K562 (cell line): ENCODE data around the gene SLC22A4. TPM values are rescaled to one million over a fixed set of nuclear protein-coding genes. Genes with fewer than 3 reads are reported as not detected.

ENCODE experiments used
- ATAC-seq: fragments of 200-7000 bp; cut with Tn5 transposase; 3 replicates; pipeline ENCODE4 v1.9.1; 2020; ENCODE audit warnings: moderate library complexity
- BruUV-seq: library from RNA; stranded (reverse); fragments of 400-500 nt; replicated peaks from 2 replicates; lab custom pipeline; 2021; lab: Mats Ljungman, UMichigan
- CTCF ChIA-PET: fragments of 300-600 bp; formaldehyde crosslinking; extraction: SDS; loops from one replicate; lab custom pipeline; 2021; ENCODE audit warnings: low intra/inter-chr PET ratio; lab: Yijun Ruan, JAX
- POLR2A ChIA-PET: fragments of 300-600, 350-650 bp; sonication (Branson Sonifier 250); formaldehyde crosslinking; extraction: SDS; loops from one replicate; lab custom pipeline; 2021; ENCODE audit warnings: antibody characterized with exemption, inconsistent platforms; lab: Yijun Ruan, JAX
- DNase-seq, 4 experiments: peaks; one replicate each; pipeline versions ENCODE4 v3.0.0 to v3.0.0-alpha.2; 2011 to 2018; ENCODE audit warnings: low spot score in 3 of 4, mixed read lengths in 3 of 4; ENCODE audit errors: extremely low read depth in 1 of 4
- FAIRE-seq: peaks from 2 replicates; lab custom pipeline; 2011; peaks lifted over from hg19 to GRCh38; lab: Jason Lieb, UNC
- H2AFZ ChIP-seq: 2 replicates; pipeline ENCODE4 v1.6.0; 2011; ENCODE audit warnings: low read depth, low read length, control low read depth, inconsistent platforms
- H3K27ac ChIP-seq: fragments of 200-600 bp; 3 replicates; pipeline ENCODE4 v1.8.0; 2011; ENCODE audit warnings: low read depth, mild to moderate bottlenecking, control low read depth, inconsistent platforms, low read length, moderate library complexity, mixed read lengths; ENCODE audit errors: extremely low read depth
- H3K27me3 ChIP-seq, 2 experiments: fragments of 300-600 bp in 1 of 2; 2 replicates in 1 of 2; 3 replicates in 1 of 2; pipeline versions ENCODE4 v1.6.0 to v1.8.0; 2011; ENCODE audit warnings: inconsistent platforms in 2 of 2, low read length in 2 of 2, mild to moderate bottlenecking in 1 of 2, mixed read lengths in 1 of 2, moderate library complexity in 1 of 2; ENCODE audit not compliant: control insufficient read depth in 2 of 2, insufficient read depth in 2 of 2
- H3K36me3 ChIP-seq: fragments of 300-600 bp; 3 replicates; pipeline ENCODE4 v1.8.0; 2011; ENCODE audit warnings: mild to moderate bottlenecking, low read length, inconsistent platforms; ENCODE audit not compliant: control insufficient read depth, insufficient read depth
- H3K4me1 ChIP-seq, 2 experiments: fragments of 200-600 bp in 1 of 2; replicated peaks in 1 of 2; 2 replicates in 1 of 2; 3 replicates in 1 of 2; pipeline versions ENCODE4 v1.5.1 to v1.8.0; 2011; ENCODE audit warnings: inconsistent platforms in 2 of 2, low read length in 2 of 2, mild to moderate bottlenecking in 1 of 2, mixed read lengths in 1 of 2, moderate library complexity in 1 of 2; ENCODE audit not compliant: control insufficient read depth in 2 of 2, insufficient read depth in 2 of 2
- H3K4me2 ChIP-seq: 2 replicates; pipeline ENCODE4 v1.6.1; 2011; ENCODE audit warnings: low read length, control low read depth, inconsistent platforms, mixed read lengths; ENCODE audit not compliant: insufficient read depth
- H3K4me3 ChIP-seq: fragments of 200-600 bp; sonication (generic), shearing (Covaris generic); 2 replicates; pipeline ENCODE4 v1.5.1; 2016; ENCODE audit warnings: control low read depth, inconsistent platforms
- H3K79me2 ChIP-seq: fragments of 200-600 bp; 3 replicates; pipeline ENCODE4 v1.8.0; 2011; ENCODE audit warnings: low read length, inconsistent platforms; ENCODE audit not compliant: control insufficient read depth, insufficient read depth
- H3K9ac ChIP-seq, 2 experiments: 2 replicates each; pipeline versions ENCODE4 v1.6.0 to v1.6.1; 2011; ENCODE audit warnings: low read depth in 2 of 2, low read length in 2 of 2, control low read depth in 1 of 2, inconsistent platforms in 1 of 2, mild to moderate bottlenecking in 1 of 2, mixed read lengths in 1 of 2; ENCODE audit not compliant: insufficient read depth in 1 of 2
- H3K9me1 ChIP-seq: one replicate; pipeline ENCODE4 v1.6.0; 2011; ENCODE audit warnings: inconsistent platforms, mild to moderate bottlenecking, low read length, moderate library complexity; ENCODE audit not compliant: control insufficient read depth, insufficient read depth
- H3K9me3 ChIP-seq: replicated peaks from 2 replicates; pipeline ENCODE4 v1.5.1; 2011; ENCODE audit warnings: low read depth, low read length, inconsistent platforms; ENCODE audit not compliant: control insufficient read depth, insufficient read depth
- H4K20me1 ChIP-seq: replicated peaks from 2 replicates; pipeline ENCODE4 v1.6.1; 2011; ENCODE audit warnings: low read length, inconsistent platforms, mixed read lengths; ENCODE audit not compliant: control insufficient read depth, insufficient read depth
- CTBP1 ChIP-seq: fragments of 450-650 bp; IDR thresholded peaks from 2 replicates; pipeline ENCODE4 v1.6.1; 2016; ENCODE audit warnings: borderline replicate concordance
- CTCF ChIP-seq, 3 experiments: IDR thresholded peaks in 2 of 3; conservative IDR thresholded peaks in 1 of 3; 2 replicates each; pipeline ENCODE4 v1.5.1; 2011 to 2012; ENCODE audit warnings: low read length in 3 of 3, mild to moderate bottlenecking in 3 of 3, control low read depth in 2 of 3, improper control_type of control experiment in 1 of 3, inconsistent platforms in 1 of 3, low read depth in 1 of 3, mixed read lengths in 1 of 3, moderate library complexity in 1 of 3; ENCODE audit not compliant: insufficient read depth in 2 of 3
- DEAF1 ChIP-seq: fragments of 450-650 bp; formaldehyde crosslinking; IDR thresholded peaks from 2 replicates; pipeline ENCODE4 v1.4.0; 2020; ENCODE audit warnings: mild to moderate bottlenecking, moderate library complexity
- ETV1 ChIP-seq: fragments of 450-650 bp; conservative IDR thresholded peaks from 2 replicates; pipeline ENCODE4 v1.6.1; 2016; ENCODE audit warnings: missing genetic modification characterization, control low read depth, low read depth, missing compliant biosample characterization
- MTA3 ChIP-seq: fragments of 450-650 bp; formaldehyde crosslinking; IDR thresholded peaks from 2 replicates; pipeline ENCODE4 v1.6.1; 2017; ENCODE audit warnings: mild to moderate bottlenecking, borderline replicate concordance
- SMC3 ChIP-seq: conservative IDR thresholded peaks from 2 replicates; pipeline ENCODE4 v1.6.1; 2011; ENCODE audit warnings: low read depth, low read length, improper control_type of control experiment; ENCODE audit not compliant: insufficient read depth
- ZNF140 ChIP-seq: fragments of 250-450 bp; sonication (Bioruptor Pico); IDR thresholded peaks from 2 replicates; pipeline ENCODE4 v1.8.0; 2021; ENCODE audit warnings: moderate library complexity, mild to moderate bottlenecking, inconsistent platforms
- WGBS: fragments of 100-300 bp; shearing (Covaris generic); methylation state at CpG from one replicate; pipeline ENCODE4 v1.1.6; 2016; ENCODE audit warnings: low coverage, mixed read lengths; ENCODE audit not compliant: insufficient coverage; ENCODE audit errors: missing lambda C conversion rate; 5-methylcytosine and 5-hydroxymethylcytosine counted together
- in situ Hi-C: fragments of 300-500 bp; cut with MboI; formaldehyde crosslinking; loops from 4 replicates; pipeline ENCODE4 v1.15.0; 2018; ENCODE audit warnings: inconsistent platforms, mixed read lengths
- intact Hi-C: fragments of 100-400 bp; cut with micrococcal nuclease; formaldehyde crosslinking; loops from 2 replicates; pipeline ENCODE4 v1.14.2; 2022
- polyA plus RNA-seq, 8 experiments: library from polyadenylated mRNA; depleted of rRNA in 4 of 8; stranded (reverse) in 5 of 8; unstranded in 3 of 8; fragments of >200 nt; fragmentation: Nextera tagmentation in 2 of 8; fragmentation: Illumina TruSeq in 1 of 8; extraction: Ambion mirVana in 2 of 8; extraction: Trizol in 1 of 8; gene quantifications; 2 replicates each; pipeline versions ENCODE4 v1.2.1 to v1.2.3, GENCODE V29; 2011 to 2014; ENCODE audit warnings: inconsistent platforms in 1 of 8, missing spikeins in 1 of 8
- total RNA-seq, 7 experiments: library from RNA; depleted of rRNA in 6 of 7; stranded (reverse); fragments of >200 nt in 6 of 7; fragmentation: Illumina TruSeq in 2 of 7; extraction: Trizol in 2 of 7; gene quantifications; 2 replicates each; pipeline versions ENCODE4 v1.2.1 to v1.2.3, GENCODE V29; 2011 to 2021; ENCODE audit warnings: low replicate concordance in 1 of 7
- TF ChIP-seq, protein P1 (sequence below), 2 experiments: IDR thresholded peaks in 1 of 2; conservative IDR thresholded peaks in 1 of 2; 2 replicates each; pipeline ENCODE4 v1.6.1; 2016; ENCODE audit warnings: low read depth in 2 of 2, mild to moderate bottlenecking in 1 of 2, missing compliant biosample characterization in 1 of 2, missing genetic modification characterization in 1 of 2, moderate library complexity in 1 of 2

The SLC22A4 gene
- total and polyA plus RNA-seq, 9 of the 15 experiments (the other 6 are each of a cell fraction or from before 2014, with no cell fraction given), result 2.7 to 9.5 (median 6.2) TPM

- CTCF ChIA-PET, result interaction anchor here (0.6 to 3.9 kb wide), 7 partner anchors 34 to 498 kb away, joined by 3 to 79 read pairs (median 4); partner anchors contain the start of gene IRF1
- in situ Hi-C loops, result loop anchor here (10.0 to 25.0 kb wide), 2 partner anchors 109 to 323 kb away; partner anchors contain the start of genes CSF2, IL3 and IRF1
- TF ChIP-seq CTBP1, result peak; percentile 17; the same call in 1 of the 2 replicates
- peak; percentile 49 for TF ChIP-seq ETV1 (tag)
- no peak for TF ChIP-seq ZNF140 (CRISPR knock-in tag)
- TF ChIP-seq CTCF (IDR thresholded peaks at IDR 0.05 in 2 of 3, conservative IDR thresholded peaks at IDR 0.05 in 1 of 3; ENCODE audit: insufficient read depth in 2 of 3, low read depth in 1 of 3, low read length in 3 of 3), result peak; percentile 54 to 69 (median 67)
- TF ChIP-seq DEAF1 (CRISPR knock-in tag), result peak; percentile 46; the same call in 1 of the 2 replicates
- 0 out of 2 replicates have a peak, but pooled peaks have one; percentile 22 for TF ChIP-seq SMC3
- TF ChIP-seq, protein P1, sequence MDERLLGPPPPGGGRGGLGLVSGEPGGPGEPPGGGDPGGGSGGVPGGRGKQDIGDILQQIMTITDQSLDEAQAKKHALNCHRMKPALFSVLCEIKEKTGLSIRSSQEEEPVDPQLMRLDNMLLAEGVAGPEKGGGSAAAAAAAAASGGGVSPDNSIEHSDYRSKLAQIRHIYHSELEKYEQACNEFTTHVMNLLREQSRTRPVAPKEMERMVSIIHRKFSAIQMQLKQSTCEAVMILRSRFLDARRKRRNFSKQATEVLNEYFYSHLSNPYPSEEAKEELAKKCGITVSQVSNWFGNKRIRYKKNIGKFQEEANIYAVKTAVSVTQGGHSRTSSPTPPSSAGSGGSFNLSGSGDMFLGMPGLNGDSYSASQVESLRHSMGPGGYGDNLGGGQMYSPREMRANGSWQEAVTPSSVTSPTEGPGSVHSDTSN (CRISPR knock-in tag; IDR thresholded peaks at IDR 0.05; ENCODE audit: low read depth), result no peak
- TF ChIP-seq, protein P1 (tag; conservative IDR thresholded peaks at IDR 0.05; ENCODE audit: low read depth), result 0 out of 2 replicates have a peak, but pooled peaks have one; percentile 7
- 0 out of 2 replicates have a peak, but pooled peaks have one; percentile 38 for TF ChIP-seq MTA3
Measured at GRCh38 chr5:132385326-132386105, 91.3 kb downstream of the SLC22A4 start.

More at GRCh38 chr5:132385326-132386105, 91.3 kb downstream of the SLC22A4 start:
- POLR2A ChIA-PET, result interaction anchor here (0.8 kb wide), 1 partner anchor 121 kb away, joined by 3 read pairs; no protein-coding TSS in a partner anchor
- BruUV-seq, result no TSS peak
- H2AFZ ChIP-seq, result no peak overlapping the region
- intact Hi-C loops, result loop anchor here (1.0 to 10.0 kb wide), 3 partner anchors 116 to 321 kb away; partner anchors contain the start of gene IL3
- no peaks in the 10 kb centered on the region for H3K9me1 ChIP-seq
- H4K20me1 ChIP-seq, result no peaks in the 10 kb centered on the region
- H3K79me2 ChIP-seq, result no peaks in the 10 kb centered on the region
- no peak overlapping the region for H3K4me3 ChIP-seq
- H3K27me3 ChIP-seq, result no peaks in the 10 kb centered on the region
- FAIRE-seq (no peak), ATAC-seq (peak; percentile 38; the same call in 1 of the 3 replicates), DNase-seq (peak in 2 of 4 experiments; percentile 34 to 39)
- H3K9me3 ChIP-seq, result no peaks in the 10 kb centered on the region
- peaks cover 10 to 12% of the 10 kb centered on the region in 2 experiments; a peak in 3 of 5 replicates for H3K4me1 ChIP-seq
- no peak overlapping the region for H3K4me2 ChIP-seq
- H3K9ac ChIP-seq, result peak overlapping the region in 1 of 2 experiments; percentile 19; a peak in 1 of 4 replicates
- H3K36me3 ChIP-seq, result peaks cover 57% of the 10 kb centered on the region
- WGBS, result 86% methylated on average over 9 of the region's 9 CpGs
- H3K27ac ChIP-seq, result no peak overlapping the region
